Measurements from ENCODE around the gene DZANK1.
"Not testable (repeated sequence)": the region's sequence is repeated elsewhere in the genome, so short reads cannot be mapped to it uniquely, and the experiment has no call there.

Gene DZANK1

DNA sequence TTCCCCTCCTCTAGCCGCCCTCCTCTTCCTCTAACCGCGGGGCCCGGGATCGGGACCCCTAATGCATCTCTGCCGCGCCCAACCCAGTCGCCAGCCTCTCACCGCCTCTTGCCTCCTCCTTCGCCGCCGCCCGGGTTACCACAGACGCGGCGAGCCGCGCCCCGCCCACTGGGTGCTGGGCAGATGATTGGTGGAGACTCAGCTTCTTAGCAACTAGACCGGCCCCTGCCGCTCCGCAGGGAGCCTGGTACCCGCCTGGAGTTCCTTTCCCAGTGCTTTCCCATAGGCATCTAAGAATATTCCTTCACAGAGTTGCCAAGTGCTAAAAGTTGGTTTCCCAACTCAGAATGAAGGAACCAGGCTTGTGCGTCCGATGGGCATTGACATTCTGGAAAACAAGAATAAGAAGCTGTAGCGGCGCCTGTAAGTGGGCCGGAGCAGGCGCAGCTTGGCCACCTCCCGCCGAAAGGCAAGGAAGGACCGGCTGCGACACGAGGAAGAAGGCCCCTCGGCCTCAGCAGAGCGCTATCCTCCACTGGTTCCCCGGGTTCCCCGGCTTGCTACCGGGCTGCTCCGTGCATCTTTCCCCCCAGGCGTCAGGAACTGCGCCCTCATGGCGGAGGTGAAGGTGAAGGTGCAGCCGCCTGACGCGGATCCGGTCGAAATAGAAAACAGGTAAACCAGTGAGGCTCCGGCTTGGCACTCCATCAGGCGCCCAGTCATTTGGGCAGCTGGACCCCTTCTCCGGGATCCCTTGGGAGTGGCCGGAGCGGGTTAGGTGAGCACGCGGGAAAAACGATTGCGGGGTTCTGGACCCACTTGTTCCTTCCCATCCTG is at the start of gene DZANK1, which contains the start of gene POLR3F:
TSS of gene DZANK1 (minus strand) at position 137 of the 837 bp plus-strand sequence. CDS start 1,672 bp downstream, outside the sequence.
TSS of gene POLR3F (plus strand) at position 497 of the 837 bp plus-strand sequence. CDS start at position 614, 117 bp downstream.
- DNase-seq: peak; percentile 85 to 91

DNA sequence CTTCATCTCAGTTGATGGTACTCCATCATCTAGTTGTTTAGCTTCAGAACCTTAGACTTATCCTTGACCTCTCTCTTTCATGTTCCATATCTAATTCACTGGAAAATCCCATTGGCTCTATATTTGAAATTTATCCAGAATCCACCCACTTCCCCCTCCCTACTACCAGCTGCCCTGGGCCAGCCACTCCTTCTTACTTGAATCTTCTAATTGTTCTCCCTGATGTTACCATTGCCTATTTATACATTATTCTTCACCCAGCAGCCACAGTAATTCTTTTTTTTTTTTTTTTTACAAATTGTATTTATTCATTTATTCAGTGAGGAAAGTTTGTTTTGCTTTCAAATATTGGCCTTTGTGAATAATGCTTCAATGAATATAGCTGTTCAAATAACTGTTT is 49.1 kb upstream of the DZANK1 start:
- no peak for DNase-seq

DNA sequence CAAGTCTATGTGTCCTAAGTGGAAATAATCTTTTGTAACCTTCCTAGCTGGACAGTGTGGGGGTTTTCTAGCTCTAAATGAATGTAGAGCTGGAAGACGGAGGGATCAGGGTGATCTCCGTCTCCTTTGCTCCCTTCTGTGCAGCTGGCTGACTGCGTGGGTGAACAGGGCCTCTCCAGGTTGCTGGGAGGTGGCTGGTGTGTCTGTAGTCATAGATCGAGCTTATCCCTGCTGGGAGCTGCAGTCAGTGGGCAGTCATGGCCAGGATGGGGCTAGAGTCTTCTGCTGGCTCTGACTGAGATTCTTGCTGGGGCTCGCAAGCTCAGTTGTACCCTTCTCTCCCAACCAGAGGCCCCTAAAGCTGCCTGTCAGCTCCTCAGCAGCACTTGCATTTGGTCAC is 47.3 kb upstream of the DZANK1 start:
- no peak for DNase-seq

DNA sequence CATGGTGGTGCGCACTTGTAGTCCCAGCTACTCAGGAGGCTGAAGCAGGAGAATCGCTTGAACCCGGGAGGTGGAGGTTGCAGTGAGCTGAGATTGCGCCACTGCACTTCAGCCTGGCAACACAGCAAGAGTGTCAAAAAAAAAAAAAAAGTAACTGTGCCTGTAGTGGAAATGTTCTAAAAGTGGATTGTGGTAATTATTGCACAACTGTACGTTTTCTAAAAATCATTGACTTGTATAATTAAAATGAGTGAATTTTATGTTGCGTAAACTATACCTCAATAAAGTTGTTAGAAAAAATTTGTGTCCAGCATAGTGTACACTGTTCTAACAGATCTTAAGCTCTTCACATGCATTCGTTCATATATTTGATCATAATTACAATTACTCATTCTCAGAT is 46.4 kb upstream of the DZANK1 start:
- DNase-seq: no peak

DNA sequence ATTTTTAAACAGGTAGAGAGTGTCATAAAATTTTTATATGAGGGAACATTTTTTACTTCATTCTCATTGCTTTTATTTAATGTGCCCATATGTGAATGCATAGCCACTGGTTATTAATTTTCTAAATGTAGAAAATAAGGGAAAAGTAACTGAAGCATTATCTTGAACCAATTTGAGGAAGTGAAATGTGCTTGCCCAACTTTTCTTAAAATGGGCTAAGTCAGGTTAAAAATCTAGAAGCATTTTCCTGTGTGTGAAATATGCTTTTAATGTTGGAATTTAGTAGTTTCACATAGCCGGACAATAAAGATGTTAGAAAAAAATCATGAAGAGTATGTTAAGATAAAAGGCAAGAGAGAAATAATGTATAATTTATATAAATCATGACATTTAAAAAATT is 44.7 kb upstream of the DZANK1 start:
- DNase-seq: no peak

DNA sequence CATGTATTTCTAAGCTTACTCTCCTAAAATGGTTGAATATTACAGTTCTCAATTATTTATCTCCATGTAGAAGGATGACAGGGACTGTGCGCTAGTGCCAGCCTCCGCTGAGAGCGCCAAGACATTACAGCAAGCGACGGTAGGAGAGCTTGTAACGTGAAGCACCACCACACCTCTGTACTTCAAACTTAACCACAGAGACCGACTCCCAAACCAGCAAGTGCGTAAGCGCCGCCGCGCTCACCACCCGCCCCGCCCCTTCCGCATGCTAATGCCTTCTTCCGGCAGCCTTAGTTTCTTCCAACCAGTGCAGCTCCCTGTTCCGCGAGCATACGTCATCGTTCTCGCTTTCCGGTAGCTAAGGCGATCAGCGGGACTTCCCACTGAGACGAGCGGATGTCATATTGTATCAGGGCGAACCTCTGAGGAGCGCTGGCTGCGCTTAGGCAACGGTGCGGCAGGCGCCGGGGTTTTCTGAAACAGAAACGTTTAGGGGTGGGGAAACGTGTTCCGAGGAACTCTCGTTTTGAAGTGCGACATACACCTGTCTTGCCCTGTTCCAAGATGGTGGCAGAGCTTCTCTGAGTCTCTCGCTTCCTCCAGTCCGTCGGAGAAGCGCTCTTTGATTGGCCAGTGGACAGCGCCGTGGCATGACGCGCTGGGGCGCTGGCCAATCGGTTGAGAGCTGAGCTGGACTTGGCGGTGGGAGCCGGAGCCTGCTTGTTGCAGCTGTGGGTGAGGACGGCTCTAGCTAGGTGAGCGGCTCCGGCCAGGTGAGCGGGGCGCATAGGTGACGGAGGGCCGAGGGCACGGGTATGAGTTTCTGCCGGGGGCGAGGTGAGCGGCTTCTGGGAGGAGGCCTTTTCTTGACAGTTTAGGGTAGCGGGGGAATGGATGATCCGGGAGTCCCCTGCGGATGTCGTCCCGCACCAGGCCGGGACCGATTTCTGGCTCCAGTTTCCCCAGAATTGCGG is 40.7 kb upstream of the DZANK1 start, which contains the start of gene SEC23B:
TSS of gene SEC23B (plus strand) at position 723 of the 974 bp plus-strand sequence. CDS start 2,896 bp downstream, outside the sequence.
- DNase-seq: peak; percentile 88 to 97

DNA sequence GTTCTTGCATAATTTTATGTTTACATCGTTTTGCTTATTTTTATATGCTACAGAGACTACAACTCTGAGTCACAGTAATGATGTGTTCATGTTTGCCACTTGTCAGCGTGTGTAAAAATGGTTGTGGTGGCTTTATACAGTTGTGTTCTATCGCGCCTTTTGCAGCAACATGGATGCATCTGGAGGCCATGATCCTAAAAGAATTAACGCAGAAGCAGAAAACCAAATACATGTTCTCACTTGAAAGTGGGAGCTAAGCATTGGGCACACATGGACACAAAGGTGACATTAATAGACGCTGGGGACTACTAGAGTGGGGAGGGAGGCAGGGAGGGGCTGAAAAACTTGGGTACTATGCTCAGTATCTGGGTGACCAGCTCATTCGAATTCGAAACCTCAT is 39.9 kb upstream of the DZANK1 start:
- DNase-seq: no peak

DNA sequence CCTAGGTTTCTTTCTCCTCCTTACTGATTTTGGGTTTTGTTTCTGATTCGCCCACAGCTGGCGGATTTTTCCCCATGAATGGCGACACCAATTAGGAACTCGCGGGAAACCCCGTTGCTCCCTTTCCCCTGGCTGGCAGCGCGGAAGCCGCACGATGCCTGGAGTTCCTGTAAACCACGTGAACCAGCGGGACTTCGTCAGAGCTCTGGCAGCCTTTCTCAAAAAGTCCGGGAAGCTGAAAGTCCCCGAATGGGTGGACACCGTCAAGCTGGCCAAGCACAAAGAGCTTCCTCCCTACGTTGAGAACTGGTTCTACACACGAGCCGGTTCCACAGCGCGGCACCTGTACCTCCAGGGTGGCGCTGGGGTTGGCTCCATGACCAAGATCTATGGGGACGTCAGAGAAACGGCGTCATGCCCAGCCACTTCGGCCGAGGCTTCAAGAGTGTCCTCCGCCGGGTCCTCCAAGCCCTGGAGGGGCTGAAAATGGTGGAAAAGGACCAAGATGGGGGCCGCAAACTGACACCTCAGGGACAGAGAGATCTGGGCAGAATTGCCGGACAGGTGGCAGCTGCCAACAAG is 37.7 kb upstream of the DZANK1 start:
- no peak for DNase-seq

DNA sequence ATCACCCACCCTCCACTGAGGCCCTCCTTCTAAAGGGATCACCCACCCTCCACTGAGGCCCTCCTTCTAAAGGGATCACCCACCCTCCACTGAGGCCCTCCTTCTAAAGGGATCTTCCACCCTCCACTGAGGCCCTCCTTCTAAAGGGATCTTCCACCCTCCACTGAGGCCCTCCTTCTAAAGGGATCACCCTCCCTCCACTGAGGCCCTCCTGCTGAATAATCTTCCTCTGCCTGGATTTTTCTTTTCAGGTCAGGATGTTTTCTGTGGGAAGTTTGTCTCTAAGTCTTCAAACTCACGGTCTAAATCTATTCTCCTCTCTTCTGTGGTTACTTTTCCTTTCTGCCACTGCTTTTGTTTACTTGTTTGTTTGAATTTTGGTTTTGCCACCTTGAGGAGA is 34.8 kb upstream of the DZANK1 start:
- not testable (repeated sequence) for DNase-seq

DNA sequence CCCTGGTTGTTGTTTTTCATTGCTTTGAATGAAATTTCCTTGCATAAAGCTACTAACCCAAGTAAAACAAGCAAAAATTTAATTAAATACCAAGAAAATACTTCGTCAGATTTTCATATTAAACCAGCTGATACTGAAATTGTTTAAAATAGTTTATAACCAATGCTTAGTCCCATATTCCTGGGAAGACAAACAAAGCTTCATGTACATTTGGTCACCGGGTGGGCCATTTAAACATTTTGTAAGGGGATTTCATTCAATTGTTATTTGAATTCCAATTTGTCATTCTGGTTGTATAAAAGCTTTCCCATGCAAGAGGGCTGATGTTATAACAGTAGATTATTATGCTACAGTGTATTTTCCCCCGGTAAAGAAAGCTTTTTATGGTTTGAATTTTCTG is 30.8 kb upstream of the DZANK1 start:
- no peak for DNase-seq

DNA sequence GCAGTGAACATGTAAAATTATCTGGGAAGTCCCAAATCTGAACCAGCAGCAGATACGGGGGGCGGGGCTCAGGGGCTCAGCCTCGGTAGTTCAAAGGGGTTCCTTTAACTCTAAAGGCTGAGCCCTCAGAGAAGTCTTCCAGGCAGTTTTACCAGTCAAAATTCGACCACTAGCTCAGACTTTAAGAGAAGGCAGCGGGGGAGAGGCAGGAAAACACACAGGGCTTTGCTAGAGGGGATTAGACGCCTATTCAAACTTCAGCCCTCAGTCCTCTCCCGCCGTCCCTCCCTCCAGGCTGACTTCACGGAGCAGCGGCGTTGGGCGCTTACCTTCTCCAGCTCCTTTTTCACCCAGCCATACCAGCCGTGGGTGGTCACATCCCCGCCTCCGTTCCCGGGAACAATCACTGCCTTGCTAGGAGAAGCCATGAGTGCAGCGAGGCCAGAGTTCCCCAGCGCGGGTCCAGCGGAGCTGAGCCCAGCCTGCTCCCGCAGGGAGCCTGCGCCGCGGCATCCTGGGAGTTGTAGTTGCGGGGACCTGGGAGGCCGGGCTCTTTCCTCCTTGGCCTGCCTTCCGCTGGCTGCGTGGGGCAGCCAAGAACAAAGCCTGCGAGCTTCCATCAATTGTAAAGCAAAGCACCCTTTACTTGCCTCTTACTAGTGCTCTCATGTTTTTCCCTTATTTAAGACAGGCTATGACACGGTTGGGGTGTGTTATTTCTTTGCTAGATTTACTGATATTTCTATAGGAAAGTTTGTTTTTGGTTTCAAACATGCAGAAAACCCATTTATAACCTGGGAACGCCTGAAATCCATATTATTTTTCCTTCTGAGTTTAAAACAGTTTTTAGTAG is 30.1 kb upstream of the DZANK1 start, which contains the start of gene RBBP9:
TSS of gene RBBP9 (minus strand) at position 486 of the 853 bp plus-strand sequence. CDS start at position 428, 58 bp downstream.
- DNase-seq: peak; percentile 31 to 74

DNA sequence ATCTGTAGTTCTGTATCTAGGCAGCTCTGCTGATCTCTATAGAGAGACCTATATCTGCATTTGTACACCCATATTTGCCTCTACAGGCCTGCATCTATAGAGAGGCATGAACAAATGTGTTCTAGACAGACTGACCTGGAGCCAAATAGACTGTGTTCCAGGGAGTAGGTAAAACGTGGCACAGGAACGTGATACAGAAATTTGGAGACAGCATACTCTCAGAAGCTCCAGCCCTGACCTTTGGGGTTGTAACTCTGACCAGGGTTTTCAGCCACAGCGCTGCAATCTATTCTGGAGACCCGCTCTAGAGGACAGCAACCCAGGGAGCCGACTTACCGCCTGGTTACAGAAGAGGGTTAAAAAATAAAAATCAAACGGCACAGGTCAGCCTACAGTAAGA is 29.2 kb upstream of the DZANK1 start:
- no peak for DNase-seq

DNA sequence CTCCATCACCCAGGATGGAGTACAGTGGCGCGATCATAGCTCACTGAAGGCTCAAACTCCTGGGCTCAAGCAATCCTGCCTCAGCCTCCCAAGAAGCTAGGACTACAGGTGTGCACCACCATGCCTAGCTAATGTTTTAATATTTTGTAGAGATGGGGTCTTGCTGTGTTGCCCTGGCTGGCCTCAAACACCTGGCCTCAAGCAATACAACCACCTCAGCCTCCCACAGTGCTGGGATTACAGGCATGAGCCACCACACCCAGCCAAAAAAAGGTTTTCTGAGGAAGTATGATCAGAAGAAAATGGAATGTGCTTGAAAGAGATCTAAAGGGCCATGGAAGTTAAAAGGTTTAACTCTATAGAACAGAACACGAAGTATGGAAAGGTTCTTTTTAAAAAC is 21.5 kb upstream of the DZANK1 start:
- no peak for DNase-seq

DNA sequence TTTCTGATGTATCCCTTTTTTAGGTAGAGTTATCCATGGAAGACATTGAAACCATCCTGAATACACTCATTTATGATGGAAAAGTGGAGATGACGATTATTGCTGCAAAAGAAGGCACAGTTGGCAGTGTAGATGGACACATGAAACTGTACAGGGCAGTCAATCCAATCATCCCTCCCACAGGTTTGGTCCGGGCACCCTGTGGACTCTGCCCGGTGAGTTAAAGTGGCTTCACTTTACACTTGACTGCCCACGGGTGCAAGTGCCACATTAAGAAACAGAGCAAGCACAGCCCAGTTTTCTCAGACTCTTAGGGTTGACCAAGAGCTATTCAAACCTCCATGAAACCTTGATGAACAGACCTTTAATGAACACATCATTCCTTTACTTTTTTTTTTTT is 14.8 kb upstream of the DZANK1 start:
- DNase-seq: no peak

DNA sequence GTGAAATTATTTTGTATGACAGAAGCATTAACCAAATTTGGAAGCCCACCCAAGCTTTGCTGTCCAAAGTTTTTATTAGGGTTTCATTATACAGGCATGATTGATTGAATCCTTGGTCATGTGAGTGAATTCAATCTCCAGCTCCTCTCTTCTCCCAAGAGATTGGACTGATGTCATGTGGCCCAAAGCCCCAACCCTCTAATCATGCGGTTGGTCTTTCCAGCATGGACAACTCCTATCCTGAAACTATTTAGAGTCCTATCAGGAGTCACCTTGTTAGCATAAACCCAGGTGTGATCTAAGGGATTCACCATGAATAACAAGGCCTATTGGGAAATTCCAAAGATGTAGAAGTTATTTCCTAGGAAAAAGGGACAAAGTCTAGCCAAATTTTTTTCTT is 11.0 kb upstream of the DZANK1 start:
- DNase-seq: no peak

DNA sequence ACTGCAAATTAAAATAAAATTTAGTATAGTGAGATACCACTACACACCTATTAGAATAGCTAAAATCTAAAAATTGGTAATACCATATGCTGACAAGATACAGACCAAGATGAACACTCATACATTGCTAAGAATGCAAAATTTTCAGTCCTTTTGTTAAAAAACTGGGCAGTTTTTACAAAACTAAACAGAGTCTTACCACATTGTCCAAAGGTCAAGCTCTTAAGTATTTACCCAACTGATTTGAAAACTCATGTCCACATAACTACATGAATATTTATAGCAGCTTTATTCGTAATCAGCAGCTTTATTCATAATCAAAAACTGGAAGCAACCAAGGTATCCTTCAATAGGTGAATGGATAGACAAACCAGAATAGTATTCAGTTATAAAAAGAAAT is 10.4 kb upstream of the DZANK1 start:
- no peak for DNase-seq

DNA sequence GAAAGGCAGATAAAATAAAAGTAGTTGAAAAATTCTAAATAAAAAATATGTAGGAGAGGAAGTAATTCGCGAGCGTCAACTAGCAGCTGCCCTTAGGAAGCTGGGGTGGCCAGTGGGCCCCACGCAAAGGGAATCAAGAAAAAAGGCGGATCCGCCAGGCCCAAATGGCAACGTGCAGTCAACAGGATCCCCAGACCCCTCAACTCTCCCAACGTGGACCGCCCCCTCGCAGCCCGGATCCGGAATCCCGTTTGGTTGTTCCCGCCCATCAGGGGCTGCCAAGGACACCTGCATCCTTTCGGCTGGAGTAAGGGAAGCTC is 296 bp downstream of the DZANK1 start:
- DNase-seq: no peak

DNA sequence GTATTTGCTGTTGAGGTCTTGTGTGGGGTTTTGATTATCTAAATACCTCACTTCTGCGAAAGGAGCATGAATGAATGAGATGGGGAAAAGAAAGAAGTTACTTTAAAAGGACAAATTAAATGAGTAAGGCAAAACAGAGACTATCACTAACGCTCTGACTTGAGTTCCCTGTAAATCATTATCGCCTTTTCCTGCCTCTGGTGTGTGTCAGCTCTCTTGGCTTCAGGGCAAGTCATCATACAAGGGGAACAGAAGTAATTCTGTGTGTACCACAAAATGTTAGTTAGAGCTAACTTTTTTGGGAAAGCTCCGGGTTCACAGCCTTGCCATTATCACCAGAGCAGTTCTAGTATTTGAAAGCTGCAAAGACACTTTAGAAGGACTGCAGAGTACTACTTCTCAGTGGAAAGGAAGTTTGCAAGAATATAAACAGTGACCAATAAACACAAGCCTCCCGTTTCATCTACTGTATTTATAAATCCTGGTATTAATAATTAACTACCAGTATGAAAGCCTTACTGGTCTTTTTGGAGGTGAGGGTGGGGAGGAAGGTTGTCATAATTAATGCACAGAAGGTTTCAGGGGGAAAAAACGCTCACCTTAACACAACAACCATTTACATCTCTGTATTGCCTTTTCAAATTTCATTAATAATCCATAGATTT is 1.2 kb downstream of the DZANK1 start:
- no peak for DNase-seq

DNA sequence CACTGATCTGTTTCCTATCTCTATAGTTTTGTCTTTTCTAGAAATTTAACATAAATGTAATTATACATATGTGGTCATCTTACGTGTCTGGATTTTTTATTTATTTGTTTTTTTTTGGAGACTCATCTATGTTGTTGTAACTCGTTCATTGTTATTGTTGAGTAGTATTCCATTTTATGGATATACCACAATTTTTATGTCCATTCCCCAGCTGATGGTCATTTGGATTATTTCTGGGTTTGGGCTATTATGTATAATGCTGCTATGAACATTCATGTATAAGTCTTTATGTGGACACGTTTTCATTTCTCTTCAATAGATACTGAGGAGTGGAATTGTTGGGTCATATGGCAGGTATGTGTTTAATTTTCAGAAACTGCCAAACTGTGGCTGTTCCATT is 10.2 kb downstream of the DZANK1 start:
- no peak for DNase-seq

DNA sequence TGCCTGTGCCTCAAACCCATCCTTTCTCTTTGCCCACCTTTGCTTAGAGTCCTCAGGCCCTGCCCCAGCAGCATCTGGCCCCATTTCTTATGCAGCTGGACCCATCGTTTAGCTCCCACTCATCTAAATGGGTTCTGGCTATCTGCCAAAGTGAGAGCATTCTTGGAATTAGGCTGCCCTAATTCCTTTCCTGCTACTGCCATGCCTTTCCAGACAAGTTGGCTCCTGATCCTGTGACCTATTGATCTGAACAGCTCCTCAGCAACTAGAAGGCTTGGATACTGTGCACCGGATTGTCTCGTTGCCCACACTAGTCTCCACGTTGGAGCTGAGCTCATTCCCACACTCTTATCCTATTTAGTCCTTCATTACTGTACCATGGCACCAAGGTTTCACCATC is 22.9 kb downstream of the DZANK1 start:
- no peak for DNase-seq

DNA sequence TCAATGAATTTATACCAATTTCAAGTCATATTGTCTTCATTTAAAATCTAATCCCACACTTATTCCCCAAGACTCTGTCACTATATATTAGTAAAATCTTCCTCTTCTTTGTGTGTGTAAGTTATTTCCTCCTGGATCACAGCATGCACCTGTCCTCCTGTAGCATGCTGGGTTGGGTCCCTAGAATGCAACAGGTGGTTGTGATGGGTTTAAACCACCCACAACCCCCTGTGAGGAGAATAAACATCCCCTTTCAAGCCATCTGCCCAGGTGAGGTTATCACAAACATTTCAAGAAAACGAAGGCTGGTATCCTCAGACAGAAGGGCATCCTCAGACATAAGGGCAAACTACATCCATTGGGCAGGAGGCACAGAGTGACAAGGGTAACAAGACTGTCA is 26.4 kb downstream of the DZANK1 start:
- no peak for DNase-seq

DNA sequence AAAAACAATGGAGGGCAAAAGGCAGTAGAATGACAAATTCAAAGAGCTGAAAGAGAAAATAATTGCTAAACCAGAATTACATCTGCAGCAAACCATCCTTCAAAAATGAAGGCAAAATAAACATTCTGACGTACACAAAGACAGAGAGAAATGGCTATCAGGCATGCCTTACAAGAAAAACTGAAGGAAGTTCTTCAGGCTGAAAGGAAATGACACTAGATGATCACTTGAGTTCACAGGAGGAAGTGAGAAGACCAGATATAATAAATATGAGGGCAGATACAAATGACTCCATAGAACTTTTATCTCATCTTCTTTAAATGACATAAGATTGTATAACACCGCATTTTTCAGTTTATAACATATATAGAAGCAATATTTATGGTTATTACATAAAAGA is 30.0 kb downstream of the DZANK1 start:
- no peak for DNase-seq
